HG03039 (cell line): Measurements from ENCODE around the gene FAM227A.
A peak's percentile ranks its signal among the peaks of the same experiment; 100 is the strongest.
"Not testable (repeated sequence)": the region's sequence is repeated elsewhere in the genome, so short reads cannot be mapped to it uniquely, and the experiment has no call there.

Experiments used
- ATAC-seq: cut with Tn5 transposase; IDR thresholded peaks from one replicate; pipeline ENCODE4 v1.9.1; 2021; ENCODE audit warnings: mild to moderate bottlenecking, moderate library complexity; ENCODE audit not compliant: unreplicated experiment

FAM227A gene

GRCh38 chr22:38674888-38675287 lies 18.7 kb upstream of the FAM227A start:
- no peak for ATAC-seq

GRCh38 chr22:38657045-38657909 lies 1.1 kb upstream of the FAM227A start:
- ATAC-seq: no peak

GRCh38 chr22:38655519-38656255 lies 505 bp downstream of the FAM227A start:
- peak; percentile 4 for ATAC-seq

GRCh38 chr22:38653741-38654140 lies 2.5 kb downstream of the FAM227A start:
- no peak for ATAC-seq

GRCh38 chr22:38652859-38653258 lies 3.3 kb downstream of the FAM227A start:
- ATAC-seq: no peak

GRCh38 chr22:38649841-38650522 lies 6.2 kb downstream of the FAM227A start:
- ATAC-seq: no peak

GRCh38 chr22:38645430-38645829 lies 10.8 kb downstream of the FAM227A start:
- ATAC-seq: no peak

GRCh38 chr22:38644245-38644644 lies 11.9 kb downstream of the FAM227A start:
- peak; percentile 71 for ATAC-seq

GRCh38 chr22:38641476-38642040 lies 14.6 kb downstream of the FAM227A start:
- no peak for ATAC-seq

GRCh38 chr22:38638728-38639127 lies 17.5 kb downstream of the FAM227A start:
- no peak for ATAC-seq

GRCh38 chr22:38638216-38638615 lies 18.0 kb downstream of the FAM227A start:
- no peak for ATAC-seq

GRCh38 chr22:38632528-38632927 lies 23.7 kb downstream of the FAM227A start:
- ATAC-seq: no peak

- ATAC-seq: no peak
Observed at GRCh38 chr22:38631724-38632123, 24.5 kb downstream of the FAM227A start.

GRCh38 chr22:38629108-38629507 lies 27.1 kb downstream of the FAM227A start:
- no peak for ATAC-seq

GRCh38 chr22:38628444-38628843 lies 27.7 kb downstream of the FAM227A start:
- ATAC-seq: no peak

GRCh38 chr22:38623351-38623750 lies 32.8 kb downstream of the FAM227A start:
- no peak for ATAC-seq

- no peak for ATAC-seq
Observed at GRCh38 chr22:38618682-38619081, 37.5 kb downstream of the FAM227A start.

GRCh38 chr22:38618258-38618657 lies 37.9 kb downstream of the FAM227A start:
- ATAC-seq: no peak

GRCh38 chr22:38615064-38615405 lies 41.2 kb downstream of the FAM227A start:
- not testable (repeated sequence) for ATAC-seq

GRCh38 chr22:38614332-38615063 lies 41.7 kb downstream of the FAM227A start:
- ATAC-seq: no peak

- no peak for ATAC-seq
Observed at GRCh38 chr22:38613588-38613987, 42.6 kb downstream of the FAM227A start.
